ENCODE measurements around the gene TUBGCP2. TPM values are rescaled to one million over a fixed set of nuclear protein-coding genes. Genes with fewer than 3 reads are reported as not detected.

Gene TUBGCP2
- total and polyA plus RNA-seq, 2 of the 13 experiments (the other 11 are each of a cell fraction or from before 2014, with no cell fraction given): 21.3 to 34.5 TPM

GRCh38 chr10:133357285-133358161 is 48.9 kb upstream of the TUBGCP2 start, which contains the start of gene FUOM (continued):
- no peak for TF ChIP-seq ZNF20 (CRISPR knock-in tag; IDR thresholded peaks at IDR 0.05)
- TF ChIP-seq CSRNP1 (CRISPR knock-in tag; IDR thresholded peaks at IDR 0.05): no peak; the same call in 1 of the 2 replicates
- TF ChIP-seq, protein P1, sequence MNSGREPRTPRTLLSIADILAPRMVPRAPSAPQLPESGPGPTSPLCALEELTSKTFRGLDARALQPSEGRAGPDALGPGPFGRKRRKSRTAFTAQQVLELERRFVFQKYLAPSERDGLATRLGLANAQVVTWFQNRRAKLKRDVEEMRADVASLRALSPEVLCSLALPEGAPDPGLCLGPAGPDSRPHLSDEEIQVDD (CRISPR knock-in tag; IDR thresholded peaks at IDR 0.05; ENCODE audit: borderline replicate concordance): 0 out of 2 replicates have a peak, but pooled peaks have one; percentile 41
- no peak for TF ChIP-seq SRSF4 (IDR thresholded peaks at IDR 0.05; ENCODE audit: low read depth, low read length, poor library complexity, severe bottlenecking)
- TF ChIP-seq HNRNPK (IDR thresholded peaks at IDR 0.05; ENCODE audit: low read depth, low read length, poor library complexity, severe bottlenecking): no peak
- TF ChIP-seq ZNF652 (CRISPR knock-in tag; IDR thresholded peaks at IDR 0.05; ENCODE audit: borderline replicate concordance, low read depth): no peak
- peak; percentile 57; the same call in 1 of the 2 replicates for TF ChIP-seq ZNF451 (CRISPR knock-in tag; IDR thresholded peaks at IDR 0.05)
- TF ChIP-seq ATF3 (CRISPR knock-in tag; IDR thresholded peaks at IDR 0.05): no peak
- TF ChIP-seq ZNF562 (CRISPR knock-in tag; IDR thresholded peaks at IDR 0.05; ENCODE audit: borderline replicate concordance): no peak
- no peak for TF ChIP-seq HNF4G (IDR thresholded peaks at IDR 0.05; ENCODE audit: borderline replicate concordance, low read depth, low read length)
- TF ChIP-seq HNF4G (CRISPR knock-in tag; IDR thresholded peaks at IDR 0.05; ENCODE audit: borderline replicate concordance, low read depth): no peak
- TF ChIP-seq ZNF136 (CRISPR knock-in tag; IDR thresholded peaks at IDR 0.05; ENCODE audit: low read depth): no peak; the same call in 1 of the 2 replicates
- TF ChIP-seq, protein P2, sequence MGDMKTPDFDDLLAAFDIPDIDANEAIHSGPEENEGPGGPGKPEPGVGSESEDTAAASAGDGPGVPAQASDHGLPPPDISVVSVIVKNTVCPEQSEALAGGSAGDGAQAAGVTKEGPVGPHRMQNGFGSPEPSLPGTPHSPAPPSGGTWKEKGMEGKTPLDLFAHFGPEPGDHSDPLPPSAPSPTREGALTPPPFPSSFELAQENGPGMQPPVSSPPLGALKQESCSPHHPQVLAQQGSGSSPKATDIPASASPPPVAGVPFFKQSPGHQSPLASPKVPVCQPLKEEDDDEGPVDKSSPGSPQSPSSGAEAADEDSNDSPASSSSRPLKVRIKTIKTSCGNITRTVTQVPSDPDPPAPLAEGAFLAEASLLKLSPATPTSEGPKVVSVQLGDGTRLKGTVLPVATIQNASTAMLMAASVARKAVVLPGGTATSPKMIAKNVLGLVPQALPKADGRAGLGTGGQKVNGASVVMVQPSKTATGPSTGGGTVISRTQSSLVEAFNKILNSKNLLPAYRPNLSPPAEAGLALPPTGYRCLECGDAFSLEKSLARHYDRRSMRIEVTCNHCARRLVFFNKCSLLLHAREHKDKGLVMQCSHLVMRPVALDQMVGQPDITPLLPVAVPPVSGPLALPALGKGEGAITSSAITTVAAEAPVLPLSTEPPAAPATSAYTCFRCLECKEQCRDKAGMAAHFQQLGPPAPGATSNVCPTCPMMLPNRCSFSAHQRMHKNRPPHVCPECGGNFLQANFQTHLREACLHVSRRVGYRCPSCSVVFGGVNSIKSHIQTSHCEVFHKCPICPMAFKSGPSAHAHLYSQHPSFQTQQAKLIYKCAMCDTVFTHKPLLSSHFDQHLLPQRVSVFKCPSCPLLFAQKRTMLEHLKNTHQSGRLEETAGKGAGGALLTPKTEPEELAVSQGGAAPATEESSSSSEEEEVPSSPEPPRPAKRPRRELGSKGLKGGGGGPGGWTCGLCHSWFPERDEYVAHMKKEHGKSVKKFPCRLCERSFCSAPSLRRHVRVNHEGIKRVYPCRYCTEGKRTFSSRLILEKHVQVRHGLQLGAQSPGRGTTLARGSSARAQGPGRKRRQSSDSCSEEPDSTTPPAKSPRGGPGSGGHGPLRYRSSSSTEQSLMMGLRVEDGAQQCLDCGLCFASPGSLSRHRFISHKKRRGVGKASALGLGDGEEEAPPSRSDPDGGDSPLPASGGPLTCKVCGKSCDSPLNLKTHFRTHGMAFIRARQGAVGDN (CRISPR knock-in tag; IDR thresholded peaks at IDR 0.05): peak; percentile 93
- TF ChIP-seq NR3C1 (CRISPR knock-in tag; IDR thresholded peaks at IDR 0.05): no peak
- TF ChIP-seq, protein P3, sequence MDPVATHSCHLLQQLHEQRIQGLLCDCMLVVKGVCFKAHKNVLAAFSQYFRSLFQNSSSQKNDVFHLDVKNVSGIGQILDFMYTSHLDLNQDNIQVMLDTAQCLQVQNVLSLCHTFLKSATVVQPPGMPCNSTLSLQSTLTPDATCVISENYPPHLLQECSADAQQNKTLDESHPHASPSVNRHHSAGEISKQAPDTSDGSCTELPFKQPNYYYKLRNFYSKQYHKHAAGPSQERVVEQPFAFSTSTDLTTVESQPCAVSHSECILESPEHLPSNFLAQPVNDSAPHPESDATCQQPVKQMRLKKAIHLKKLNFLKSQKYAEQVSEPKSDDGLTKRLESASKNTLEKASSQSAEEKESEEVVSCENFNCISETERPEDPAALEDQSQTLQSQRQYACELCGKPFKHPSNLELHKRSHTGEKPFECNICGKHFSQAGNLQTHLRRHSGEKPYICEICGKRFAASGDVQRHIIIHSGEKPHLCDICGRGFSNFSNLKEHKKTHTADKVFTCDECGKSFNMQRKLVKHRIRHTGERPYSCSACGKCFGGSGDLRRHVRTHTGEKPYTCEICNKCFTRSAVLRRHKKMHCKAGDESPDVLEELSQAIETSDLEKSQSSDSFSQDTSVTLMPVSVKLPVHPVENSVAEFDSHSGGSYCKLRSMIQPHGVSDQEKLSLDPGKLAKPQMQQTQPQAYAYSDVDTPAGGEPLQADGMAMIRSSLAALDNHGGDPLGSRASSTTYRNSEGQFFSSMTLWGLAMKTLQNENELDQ (CRISPR knock-in tag; IDR thresholded peaks at IDR 0.05; ENCODE audit: borderline replicate concordance): no peak
